HEK293 (cell line): Measurements from ENCODE around the gene MALSU1.

Experiments used
- CTCF ChIP-seq: fragments of 450-650 bp; formaldehyde crosslinking; IDR thresholded peaks from 2 replicates; pipeline ENCODE4 v1.5.1; 2016; ENCODE audit warnings: missing biosample characterization, missing genetic modification characterization
- GLIS2 ChIP-seq: fragments of 450-650 bp; formaldehyde crosslinking; IDR thresholded peaks from 2 replicates; pipeline ENCODE4 v1.5.1; 2016; ENCODE audit warnings: missing biosample characterization, missing genetic modification characterization
- HIC1 ChIP-seq: fragments of 450-650 bp; formaldehyde crosslinking; IDR thresholded peaks from 2 replicates; pipeline ENCODE4 v1.5.1; 2016; ENCODE audit warnings: missing biosample characterization, missing genetic modification characterization
- PBX3 ChIP-seq: sonication (generic); formaldehyde crosslinking; IDR thresholded peaks from 2 replicates; pipeline ENCODE4 v1.8.1; 2022; ENCODE audit warnings: mild to moderate bottlenecking, moderate library complexity, missing genetic modification reagents
- REST ChIP-seq: fragments of 450-650 bp; formaldehyde crosslinking; IDR thresholded peaks from 2 replicates; pipeline ENCODE4 v1.5.1; 2016; ENCODE audit warnings: missing biosample characterization, missing genetic modification characterization
- SETDB1 ChIP-seq: IDR thresholded peaks from one replicate; pipeline ENCODE4 v1.6.1; 2017; ENCODE audit warnings: mild to moderate bottlenecking, low read length, moderate library complexity, mixed read lengths; ENCODE audit not compliant: insufficient read length
- TCF7L2 ChIP-seq: IDR thresholded peaks from 2 replicates; pipeline ENCODE4 v1.6.1; 2011; ENCODE audit warnings: low read depth, mild to moderate bottlenecking, inconsistent platforms, low read length, moderate library complexity, borderline replicate concordance
- ZNF302 ChIP-seq: fragments of 450-650 bp; formaldehyde crosslinking; IDR thresholded peaks from 2 replicates; pipeline ENCODE4 v1.5.1; 2016; ENCODE audit warnings: missing biosample characterization, missing genetic modification characterization, low read depth
- ZNF549 ChIP-seq: fragments of 450-650 bp; IDR thresholded peaks from 2 replicates; pipeline ENCODE4 v1.5.1; 2018; ENCODE audit warnings: missing biosample characterization, missing genetic modification characterization, mild to moderate bottlenecking, inconsistent platforms, moderate library complexity
- ZNF571 ChIP-seq: fragments of 450-650 bp; formaldehyde crosslinking; IDR thresholded peaks from 2 replicates; pipeline ENCODE4 v1.5.0; 2017; ENCODE audit warnings: missing biosample characterization, missing genetic modification characterization
- ZNF768 ChIP-seq: fragments of 450-650 bp; formaldehyde crosslinking; IDR thresholded peaks from 2 replicates; pipeline ENCODE4 v1.5.1; 2018; ENCODE audit warnings: missing biosample characterization, mild to moderate bottlenecking, missing genetic modification characterization

- TF ChIP-seq SETDB1 (no peak), TCF7L2 (no peak), ZNF302 (tag by site-specific recombination) (no peak), GLIS2 (no peak), ZNF571 (tag by site-specific recombination) (no peak), CTCF (tag by site-specific recombination) (no peak), ZNF768 (tag by site-specific recombination) (no peak), PBX3 (CRISPR knock-in tag) (no peak), REST (tag by site-specific recombination) (no peak), HIC1 (tag by site-specific recombination) (no peak), ZNF549 (tag by site-specific recombination) (no peak)
These were observed 8.1 kb upstream of the MALSU1 start for GRCh38 chr7:23290993-23291392.
